Activated naive CD8-positive, alpha-beta T cell (primary cell): Measurements from ENCODE around the gene MAPKAP1.

ENCODE experiments used
- H3K27ac Mint-ChIP-seq: one replicate; pipeline ENCODE4 v1.8.0; 2021; ENCODE audit warnings: mixed read lengths
- H3K27me3 Mint-ChIP-seq: one replicate; pipeline ENCODE4 v1.8.0; 2021; ENCODE audit warnings: mixed read lengths
- H3K36me3 Mint-ChIP-seq: one replicate; pipeline ENCODE4 v1.8.0; 2021; ENCODE audit warnings: mixed read lengths
- H3K4me1 Mint-ChIP-seq: one replicate; pipeline ENCODE4 v1.8.0; 2021; ENCODE audit warnings: low read depth, mixed read lengths
- H3K4me3 Mint-ChIP-seq: one replicate; pipeline ENCODE4 v1.8.0; 2021; ENCODE audit warnings: mild to moderate bottlenecking, mixed read lengths
- H3K9me3 Mint-ChIP-seq: one replicate; pipeline ENCODE4 v1.8.0; 2021; ENCODE audit warnings: low read depth, mixed read lengths

The MAPKAP1 gene

GRCh38 chr9:125648294-125648693 is 58.7 kb downstream of the MAPKAP1 start:
- Mint-ChIP-seq H3K36me3 (peaks cover 25% of the 10 kb centered on the region), H3K27me3 (no peaks in the 10 kb centered on the region), H3K27ac (peak overlapping the region; percentile 51), H3K4me1 (peaks cover 92% of the 10 kb centered on the region), H3K4me3 (peak overlapping the region; percentile 54), H3K9me3 (no peaks in the 10 kb centered on the region)

- H3K27ac Mint-ChIP-seq = peak overlapping the region; percentile 96
- H3K27me3 Mint-ChIP-seq = no peaks in the 10 kb centered on the region
- H3K4me3 Mint-ChIP-seq = peak overlapping the region; percentile 83
- H3K4me1 Mint-ChIP-seq = peaks cover 85% of the 10 kb centered on the region
- H3K36me3 Mint-ChIP-seq = peaks cover 17% of the 10 kb centered on the region
- no peaks in the 10 kb centered on the region for H3K9me3 Mint-ChIP-seq
Measured at GRCh38 chr9:125646621-125647100, 60.3 kb downstream of the MAPKAP1 start.

- no peaks in the 10 kb centered on the region for H3K9me3 Mint-ChIP-seq
- H3K27ac Mint-ChIP-seq = peak overlapping the region; percentile 96
- no peaks in the 10 kb centered on the region for H3K27me3 Mint-ChIP-seq
- peaks cover 85% of the 10 kb centered on the region for H3K4me1 Mint-ChIP-seq
- peak overlapping the region; percentile 83 for H3K4me3 Mint-ChIP-seq
- H3K36me3 Mint-ChIP-seq = peaks cover 17% of the 10 kb centered on the region
Measured at GRCh38 chr9:125646217-125646616, 60.8 kb downstream of the MAPKAP1 start.

GRCh38 chr9:125644819-125645507 is 62.0 kb downstream of the MAPKAP1 start:
- Mint-ChIP-seq H3K9me3 (no peaks in the 10 kb centered on the region), H3K27me3 (no peaks in the 10 kb centered on the region), H3K27ac (peak overlapping the region; percentile 96), H3K4me1 (peaks cover 78% of the 10 kb centered on the region), H3K36me3 (peaks cover 14% of the 10 kb centered on the region), H3K4me3 (peak overlapping the region; percentile 53)

- H3K4me1 Mint-ChIP-seq = peaks cover 72% of the 10 kb centered on the region
Measured at GRCh38 chr9:125642311-125642710, 64.7 kb downstream of the MAPKAP1 start.

GRCh38 chr9:125639057-125639456 is 68.0 kb downstream of the MAPKAP1 start:
- Mint-ChIP-seq H3K36me3 (peaks cover 12% of the 10 kb centered on the region), H3K9me3 (no peaks in the 10 kb centered on the region), H3K27me3 (no peaks in the 10 kb centered on the region), H3K4me3 (no peak overlapping the region), H3K27ac (peak overlapping the region; percentile 51), H3K4me1 (peaks cover 67% of the 10 kb centered on the region)

More at GRCh38 chr9:125642311-125642710, 64.7 kb downstream of the MAPKAP1 start:
- no peak overlapping the region for H3K27ac Mint-ChIP-seq
- H3K27me3 Mint-ChIP-seq = no peaks in the 10 kb centered on the region
- H3K9me3 Mint-ChIP-seq = no peaks in the 10 kb centered on the region
- no peak overlapping the region for H3K4me3 Mint-ChIP-seq
- H3K36me3 Mint-ChIP-seq = peaks cover 8% of the 10 kb centered on the region

- no peaks in the 10 kb centered on the region for H3K9me3 Mint-ChIP-seq
- no peaks in the 10 kb centered on the region for H3K27me3 Mint-ChIP-seq
- H3K4me3 Mint-ChIP-seq = no peak overlapping the region
- peaks cover 12% of the 10 kb centered on the region for H3K36me3 Mint-ChIP-seq
- H3K4me1 Mint-ChIP-seq = peaks cover 67% of the 10 kb centered on the region
- no peak overlapping the region for H3K27ac Mint-ChIP-seq
Measured at GRCh38 chr9:125638239-125639045, 68.6 kb downstream of the MAPKAP1 start.

GRCh38 chr9:125637241-125637640 is 69.8 kb downstream of the MAPKAP1 start:
- Mint-ChIP-seq H3K27me3 (no peaks in the 10 kb centered on the region), H3K4me1 (peaks cover 74% of the 10 kb centered on the region), H3K4me3 (no peak overlapping the region), H3K27ac (no peak overlapping the region), H3K36me3 (peaks cover 12% of the 10 kb centered on the region), H3K9me3 (no peaks in the 10 kb centered on the region)

- H3K4me3 Mint-ChIP-seq = no peak overlapping the region
- H3K27me3 Mint-ChIP-seq = no peaks in the 10 kb centered on the region
- H3K27ac Mint-ChIP-seq = peak overlapping the region; percentile 74
- peaks cover 80% of the 10 kb centered on the region for H3K4me1 Mint-ChIP-seq
- peaks cover 15% of the 10 kb centered on the region for H3K36me3 Mint-ChIP-seq
- no peaks in the 10 kb centered on the region for H3K9me3 Mint-ChIP-seq
Measured at GRCh38 chr9:125635888-125636287, 71.1 kb downstream of the MAPKAP1 start.

GRCh38 chr9:125634040-125634717 is 72.8 kb downstream of the MAPKAP1 start:
- Mint-ChIP-seq H3K36me3 (peaks cover 13% of the 10 kb centered on the region), H3K27ac (peak overlapping the region; percentile 74), H3K9me3 (no peaks in the 10 kb centered on the region)

GRCh38 chr9:125633116-125633745 is 73.8 kb downstream of the MAPKAP1 start:
- Mint-ChIP-seq H3K27me3 (no peaks in the 10 kb centered on the region), H3K9me3 (no peaks in the 10 kb centered on the region), H3K36me3 (peaks cover 13% of the 10 kb centered on the region), H3K4me1 (peaks cover 78% of the 10 kb centered on the region), H3K27ac (peak overlapping the region; percentile 74), H3K4me3 (peak overlapping the region; percentile 27)

More at GRCh38 chr9:125634040-125634717, 72.8 kb downstream of the MAPKAP1 start:
- Mint-ChIP-seq H3K27me3 (no peaks in the 10 kb centered on the region), H3K4me3 (peak overlapping the region; percentile 40), H3K4me1 (peaks cover 74% of the 10 kb centered on the region)

- H3K4me3 Mint-ChIP-seq = peak overlapping the region; percentile 70
- H3K36me3 Mint-ChIP-seq = peaks cover 10% of the 10 kb centered on the region
- H3K4me1 Mint-ChIP-seq = peaks cover 77% of the 10 kb centered on the region
- peak overlapping the region; percentile 74 for H3K27ac Mint-ChIP-seq
- H3K27me3 Mint-ChIP-seq = no peaks in the 10 kb centered on the region
- no peaks in the 10 kb centered on the region for H3K9me3 Mint-ChIP-seq
Measured at GRCh38 chr9:125632321-125633115, 74.5 kb downstream of the MAPKAP1 start.

- peaks cover 80% of the 10 kb centered on the region for H3K4me1 Mint-ChIP-seq
- H3K4me3 Mint-ChIP-seq = peak overlapping the region; percentile 70
- H3K27me3 Mint-ChIP-seq = no peaks in the 10 kb centered on the region
- no peaks in the 10 kb centered on the region for H3K9me3 Mint-ChIP-seq
- H3K36me3 Mint-ChIP-seq = peaks cover 8% of the 10 kb centered on the region
- peak overlapping the region; percentile 74 for H3K27ac Mint-ChIP-seq
Measured at GRCh38 chr9:125631391-125632085, 75.5 kb downstream of the MAPKAP1 start.
